CD4-positive, alpha-beta T cell (primary cell): Measurements from ENCODE around the gene ZNF544. TPM values are rescaled to one million over a fixed set of nuclear protein-coding genes. Genes with fewer than 3 reads are reported as not detected.

Experiments used
- ATAC-seq: fragments of 200-7000 bp; cut with Tn5 transposase; one replicate; pipeline ENCODE4 v1.10.0; 2022; ENCODE audit warnings: mild to moderate bottlenecking; ENCODE audit not compliant: poor library complexity
- CTCF ChIA-PET: fragments of 350-600 bp; sonication (Branson Sonifier 250); formaldehyde crosslinking; loops from one replicate; lab custom pipeline; 2021; ENCODE audit warnings: antibody characterized with exemption, inconsistent platforms; lab: Charles Lee
- POLR2A ChIA-PET: fragments of 350-600 bp; sonication (Branson Sonifier 250); formaldehyde crosslinking; loops from one replicate; lab custom pipeline; 2021; ENCODE audit warnings: antibody characterized with exemption, inconsistent platforms; lab: Charles Lee
- DNase-seq, 14 experiments: peaks; one replicate each; pipeline ENCODE4 v3.0.0-alpha.2; 2013 to 2020; ENCODE audit warnings: mixed read lengths in 2 of 14
- H3K27ac ChIP-seq, 2 donors: one replicate each; pipeline versions ENCODE4 v1.5.1 to v1.7.0; 2013; ENCODE audit warnings: low read length in 2 of 2, low read depth in 1 of 2, mild to moderate bottlenecking in 1 of 2
- H3K27me3 ChIP-seq, 2 experiments: 1 replicate in 1 of 2; 2 replicates in 1 of 2; pipeline versions ENCODE4 v1.6.1 to v1.7.0; 2013; ENCODE audit warnings: low read length in 2 of 2, control low read depth in 1 of 2, mild to moderate bottlenecking in 1 of 2, moderate library complexity in 1 of 2; ENCODE audit not compliant: insufficient read depth in 2 of 2, control insufficient read depth in 1 of 2
- H3K36me3 ChIP-seq: one replicate; pipeline ENCODE4 v1.6.1; 2013; ENCODE audit warnings: low read length, control low read depth; ENCODE audit not compliant: insufficient read depth
- H3K4me1 ChIP-seq: one replicate; pipeline ENCODE4 v1.6.1; 2013; ENCODE audit warnings: low read length, control low read depth; ENCODE audit not compliant: insufficient read depth
- H3K4me3 ChIP-seq: one replicate; pipeline ENCODE4 v1.5.1; 2013; ENCODE audit warnings: mild to moderate bottlenecking, low read length, moderate library complexity
- H3K9me3 ChIP-seq, 2 experiments: 1 replicate in 1 of 2; 2 replicates in 1 of 2; pipeline versions ENCODE4 v1.6.1 to v1.7.0; 2013; ENCODE audit warnings: low read length in 2 of 2, mild to moderate bottlenecking in 2 of 2, control low read depth in 1 of 2, moderate library complexity in 1 of 2; ENCODE audit not compliant: control insufficient read depth in 1 of 2, insufficient read depth in 1 of 2
- H3K27ac Mint-ChIP-seq: one replicate; pipeline ENCODE4 v1.8.0; 2020; ENCODE audit warnings: mixed read lengths
- H3K27me3 Mint-ChIP-seq: one replicate; pipeline ENCODE4 v1.8.0; 2021; ENCODE audit warnings: mixed read lengths
- H3K36me3 Mint-ChIP-seq: one replicate; pipeline ENCODE4 v1.8.0; 2021; ENCODE audit warnings: low read depth, mixed read lengths
- H3K4me1 Mint-ChIP-seq: one replicate; pipeline ENCODE4 v1.8.0; 2021; ENCODE audit warnings: low read depth, mixed read lengths
- H3K4me3 Mint-ChIP-seq: one replicate; pipeline ENCODE4 v1.8.0; 2020; ENCODE audit warnings: mild to moderate bottlenecking, mixed read lengths
- H3K9me3 Mint-ChIP-seq: one replicate; pipeline ENCODE4 v1.8.0; 2020; ENCODE audit warnings: mixed read lengths
- CTCF ChIP-seq: fragments of 200-600 bp; IDR thresholded peaks from one replicate; pipeline ENCODE4 v1.8.0; 2022; ENCODE audit warnings: antibody characterized with exemption, mild to moderate bottlenecking
- intact Hi-C, 2 experiments: fragments of 100-400 bp; cut with DNase I in 1 of 2; cut with micrococcal nuclease in 1 of 2; formaldehyde crosslinking; loops; one replicate each; pipeline versions ENCODE4 v1.15.1 to v1.9.0; 2023 to 2025; cut with DNase I, micrococcal nuclease
- total RNA-seq, 174 experiments: library from RNA in 2 of 174; stranded (reverse) in 2 of 174; gene quantifications; one replicate each; pipeline ENCODE4 v1.2.3 and lab custom pipeline; 2021 to 2026

ZNF544 gene
- total RNA-seq, 2 experiments from 2014 or later: 6.3 to 7.2 TPM

GRCh38 chr19:58261968-58262921 lies 33.5 kb downstream of the ZNF544 start:
- Histone ChIP-seq H3K27ac (no peak overlapping the region), H3K4me1 (no peaks in the 10 kb centered on the region), H3K9me3 (peaks cover 93 to 98% of the 10 kb centered on the region in 2 experiments), H3K36me3 (peaks cover 59% of the 10 kb centered on the region), H3K4me3 (no peak overlapping the region), H3K27me3 (no peaks in the 10 kb centered on the region)
- TF ChIP-seq CTCF: no peak
- H3K4me3 Mint-ChIP-seq: no peak overlapping the region
- no peak for DNase-seq
- CTCF ChIA-PET: no interaction called here
- H3K36me3 Mint-ChIP-seq: peaks cover 96% of the 10 kb centered on the region
- no peaks in the 10 kb centered on the region for H3K27me3 Mint-ChIP-seq
- H3K4me1 Mint-ChIP-seq: no peaks in the 10 kb centered on the region
- H3K27ac Mint-ChIP-seq: no peak overlapping the region
- intact Hi-C loops: no loop called here
- POLR2A ChIA-PET: interaction anchor here (0.6 kb wide), 1 partner anchor 79 kb away, joined by 3 read pairs; the partner anchor contains the start of gene ZNF274
- H3K9me3 Mint-ChIP-seq: peaks cover 7% of the 10 kb centered on the region
- ATAC-seq: no peak

GRCh38 chr19:58262922-58263296 lies 34.2 kb downstream of the ZNF544 start:
- Mint-ChIP-seq H3K27me3 (no peaks in the 10 kb centered on the region), H3K27ac (no peak overlapping the region), H3K4me3 (no peak overlapping the region), H3K36me3 (peaks cover 90% of the 10 kb centered on the region), H3K4me1 (no peaks in the 10 kb centered on the region), H3K9me3 (peaks cover 7% of the 10 kb centered on the region)
- intact Hi-C loops: no loop called here
- peaks cover 92 to 93% of the 10 kb centered on the region in 2 experiments for H3K9me3 ChIP-seq
- H3K27me3 ChIP-seq: no peaks in the 10 kb centered on the region
- TF ChIP-seq CTCF: no peak
- H3K27ac ChIP-seq: no peak overlapping the region
- no peak overlapping the region for H3K4me3 ChIP-seq
- no peak for DNase-seq
- peaks cover 52% of the 10 kb centered on the region for H3K36me3 ChIP-seq
- no peak for ATAC-seq
- H3K4me1 ChIP-seq: no peaks in the 10 kb centered on the region
- POLR2A ChIA-PET: interaction anchor here (0.6 kb wide), 1 partner anchor 80 kb away, joined by 3 read pairs; the partner anchor contains the start of gene ZNF274
- CTCF ChIA-PET: no interaction called here

GRCh38 chr19:58265100-58265499 lies 36.4 kb downstream of the ZNF544 start:
- H3K27ac ChIP-seq: no peak overlapping the region
- DNase-seq (no peak), ATAC-seq (no peak)
- Mint-ChIP-seq H3K36me3 (peaks cover 82% of the 10 kb centered on the region), H3K27me3 (no peaks in the 10 kb centered on the region), H3K4me3 (no peak overlapping the region), H3K27ac (no peak overlapping the region), H3K9me3 (peaks cover 6% of the 10 kb centered on the region), H3K4me1 (no peaks in the 10 kb centered on the region)
- peaks cover 36% of the 10 kb centered on the region for H3K36me3 ChIP-seq
- H3K9me3 ChIP-seq: peaks cover 89 to 93% of the 10 kb centered on the region in 2 experiments
- CTCF ChIA-PET: no interaction called here
- intact Hi-C loops: no loop called here
- H3K4me3 ChIP-seq: no peak overlapping the region
- H3K4me1 ChIP-seq: no peaks in the 10 kb centered on the region
- POLR2A ChIA-PET: no interaction called here
- TF ChIP-seq CTCF: no peak
- no peaks in the 10 kb centered on the region for H3K27me3 ChIP-seq
